Measurements from ENCODE around the gene MIB2.
A peak's percentile ranks its signal among the peaks of the same experiment; 100 is the strongest.
"Not testable (repeated sequence)": the region's sequence is repeated elsewhere in the genome, so short reads cannot be mapped to it uniquely, and the experiment has no call there.

Gene MIB2

GRCh38 chr1:1626207-1627141 lies 11.2 kb downstream of the MIB2 start:
- no peak for DNase-seq (ENCODE audit: extremely low read depth in 1 of 2, low read depth in 1 of 2)

GRCh38 chr1:1627261-1627828 lies 12.0 kb downstream of the MIB2 start:
- DNase-seq (ENCODE audit: extremely low read depth in 1 of 2, low read depth in 1 of 2): no peak

- DNase-seq (ENCODE audit: extremely low read depth in 1 of 2, low read depth in 1 of 2): no peak
These were observed 12.8 kb downstream of the MIB2 start for GRCh38 chr1:1627829-1628753.

- DNase-seq (ENCODE audit: extremely low read depth in 1 of 2, low read depth in 1 of 2): peak in 1 of 2 donors; percentile 13
These were observed 13.6 kb downstream of the MIB2 start for GRCh38 chr1:1628754-1629429.

GRCh38 chr1:1629430-1630190 lies 14.3 kb downstream of the MIB2 start:
- peak; percentile 60 for DNase-seq (ENCODE audit: extremely low read depth in 1 of 2, low read depth in 1 of 2)

- peak; percentile 84 to 87 for DNase-seq (ENCODE audit: extremely low read depth in 1 of 2, low read depth in 1 of 2)
These were observed 15.1 kb downstream of the MIB2 start for GRCh38 chr1:1630191-1630964.

- DNase-seq (ENCODE audit: extremely low read depth in 1 of 2, low read depth in 1 of 2): peak in 1 of 2 donors; percentile 27
These were observed 15.9 kb downstream of the MIB2 start for GRCh38 chr1:1630965-1631781.

GRCh38 chr1:1631782-1632420 lies 16.6 kb downstream of the MIB2 start, which contains the start of gene MMP23B:
Gene MMP23B, plus strand, starts transcription at chr1:1632173. Its CDS starts 46 bp downstream, at chr1:1632219.
- DNase-seq (ENCODE audit: extremely low read depth in 1 of 2, low read depth in 1 of 2): no peak

GRCh38 chr1:1633409-1633808 lies 18.1 kb downstream of the MIB2 start:
- DNase-seq (ENCODE audit: extremely low read depth in 1 of 2, low read depth in 1 of 2): not testable (repeated sequence)

- DNase-seq (ENCODE audit: extremely low read depth in 1 of 2, low read depth in 1 of 2): not testable (repeated sequence)
These were observed 19.3 kb downstream of the MIB2 start for GRCh38 chr1:1634613-1635012.

GRCh38 chr1:1636621-1637478 lies 21.6 kb downstream of the MIB2 start:
- DNase-seq (ENCODE audit: extremely low read depth in 1 of 2, low read depth in 1 of 2): not testable (repeated sequence)

GRCh38 chr1:1637479-1637875 lies 22.2 kb downstream of the MIB2 start:
- DNase-seq (ENCODE audit: extremely low read depth in 1 of 2, low read depth in 1 of 2): not testable (repeated sequence)

- not testable (repeated sequence) for DNase-seq (ENCODE audit: extremely low read depth in 1 of 2, low read depth in 1 of 2)
These were observed 23.2 kb downstream of the MIB2 start for GRCh38 chr1:1638528-1638927.

GRCh38 chr1:1639368-1639767 lies 24.1 kb downstream of the MIB2 start:
- DNase-seq (ENCODE audit: extremely low read depth in 1 of 2, low read depth in 1 of 2): not testable (repeated sequence)

- DNase-seq (ENCODE audit: extremely low read depth in 1 of 2, low read depth in 1 of 2): not testable (repeated sequence)
These were observed 24.8 kb downstream of the MIB2 start for GRCh38 chr1:1640081-1640480.

GRCh38 chr1:1640711-1641461 lies 25.6 kb downstream of the MIB2 start:
- not testable (repeated sequence) for DNase-seq (ENCODE audit: extremely low read depth in 1 of 2, low read depth in 1 of 2)

Measured in activated CD8-positive, alpha-beta memory T cell treated with anti-CD3 and anti-CD28 coated beads for 1 hour (primary cell).